ENCODE data around the gene TEAD1. TPM values are rescaled to one million over a fixed set of nuclear protein-coding genes. Genes with fewer than 3 reads are reported as not detected.

TEAD1 gene
- total RNA-seq, 2 donors from 2014 or later: 0.05 to 0.55 TPM

DNA sequence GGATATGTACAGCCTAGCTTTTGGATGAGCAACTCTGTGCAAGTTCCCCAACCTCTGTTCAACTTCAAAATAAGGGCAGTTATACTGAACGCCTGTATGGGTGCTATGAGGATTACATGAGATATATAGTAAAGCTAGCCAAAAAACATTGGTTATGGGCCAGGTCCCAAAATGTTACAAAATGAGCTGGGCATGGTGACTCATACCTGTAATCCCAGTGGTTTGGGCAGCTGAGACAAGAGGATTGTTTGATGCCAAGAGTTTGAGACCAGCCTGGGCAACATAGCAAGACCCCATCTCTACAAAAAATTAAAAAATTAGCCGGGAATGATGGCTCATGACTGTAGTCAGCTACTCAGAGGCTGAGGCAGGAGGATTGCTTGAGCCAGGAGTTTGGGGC is 118.4 kb downstream of the TEAD1 start:
- DNase-seq (no peak), ATAC-seq (no peak)
- Mint-ChIP-seq H3K4me3 (no peak overlapping the region), H3K4me1 (no peaks in the 10 kb centered on the region), H3K36me3 (ENCODE audit: low read depth) (no peaks in the 10 kb centered on the region), H3K27ac (no peak overlapping the region), H3K27me3 (peaks cover 28% of the 10 kb centered on the region)
- H3K9me3 ChIP-seq (ENCODE audit: control insufficient read depth, low read length, poor library complexity, severe bottlenecking): no peaks in the 10 kb centered on the region

DNA sequence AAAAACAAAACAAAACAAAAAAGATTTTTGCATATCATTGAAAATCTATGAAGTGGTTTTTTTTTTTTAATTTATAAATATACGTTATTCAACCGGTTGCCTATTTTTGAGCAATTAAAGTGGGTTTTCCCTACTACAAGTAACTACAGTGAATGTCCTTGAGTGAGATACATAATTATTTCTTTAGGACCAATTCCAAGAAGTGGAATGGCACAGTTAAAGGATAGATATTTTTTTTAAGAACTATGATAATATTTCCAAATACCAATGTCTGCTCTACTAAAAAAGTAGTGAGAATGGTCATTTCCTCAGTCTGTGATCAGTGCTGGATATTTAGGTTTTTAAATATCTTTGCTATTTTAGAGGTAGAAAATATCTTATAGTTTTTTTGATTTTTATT is 118.8 kb downstream of the TEAD1 start:
- Mint-ChIP-seq H3K27ac (no peak overlapping the region), H3K4me3 (no peak overlapping the region), H3K36me3 (ENCODE audit: low read depth) (no peaks in the 10 kb centered on the region), H3K4me1 (no peaks in the 10 kb centered on the region), H3K27me3 (peaks cover 33% of the 10 kb centered on the region)
- ATAC-seq (no peak), DNase-seq (no peak)
- no peaks in the 10 kb centered on the region for H3K9me3 ChIP-seq (ENCODE audit: control insufficient read depth, low read length, poor library complexity, severe bottlenecking)

DNA sequence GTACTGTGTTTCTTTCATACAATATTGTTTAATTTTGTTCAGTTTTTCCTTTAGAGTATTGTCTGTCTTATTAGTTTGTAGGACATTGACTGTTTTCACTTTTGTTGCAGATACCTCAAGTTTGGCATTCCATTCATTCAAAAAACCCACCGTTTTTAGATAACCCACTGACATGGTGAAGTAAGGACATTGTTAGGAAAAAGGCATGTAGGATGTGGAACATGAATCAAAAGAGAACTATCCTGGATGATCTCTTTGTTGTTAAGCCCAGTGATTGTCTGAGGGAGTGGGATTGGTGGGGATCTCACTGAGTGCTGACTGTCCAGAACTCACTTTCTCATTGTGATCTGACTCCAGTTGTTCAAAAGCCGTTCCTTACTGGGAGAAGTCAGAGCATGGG is 119.3 kb downstream of the TEAD1 start:
- no peaks in the 10 kb centered on the region for H3K9me3 ChIP-seq (ENCODE audit: control insufficient read depth, low read length, poor library complexity, severe bottlenecking)
- no peaks in the 10 kb centered on the region for H3K36me3 Mint-ChIP-seq (ENCODE audit: low read depth)
- no peak for DNase-seq
- H3K27ac Mint-ChIP-seq: no peak overlapping the region
- H3K4me1 Mint-ChIP-seq: no peaks in the 10 kb centered on the region
- no peak overlapping the region for H3K4me3 Mint-ChIP-seq
- no peak for ATAC-seq
- peaks cover 37% of the 10 kb centered on the region for H3K27me3 Mint-ChIP-seq

DNA sequence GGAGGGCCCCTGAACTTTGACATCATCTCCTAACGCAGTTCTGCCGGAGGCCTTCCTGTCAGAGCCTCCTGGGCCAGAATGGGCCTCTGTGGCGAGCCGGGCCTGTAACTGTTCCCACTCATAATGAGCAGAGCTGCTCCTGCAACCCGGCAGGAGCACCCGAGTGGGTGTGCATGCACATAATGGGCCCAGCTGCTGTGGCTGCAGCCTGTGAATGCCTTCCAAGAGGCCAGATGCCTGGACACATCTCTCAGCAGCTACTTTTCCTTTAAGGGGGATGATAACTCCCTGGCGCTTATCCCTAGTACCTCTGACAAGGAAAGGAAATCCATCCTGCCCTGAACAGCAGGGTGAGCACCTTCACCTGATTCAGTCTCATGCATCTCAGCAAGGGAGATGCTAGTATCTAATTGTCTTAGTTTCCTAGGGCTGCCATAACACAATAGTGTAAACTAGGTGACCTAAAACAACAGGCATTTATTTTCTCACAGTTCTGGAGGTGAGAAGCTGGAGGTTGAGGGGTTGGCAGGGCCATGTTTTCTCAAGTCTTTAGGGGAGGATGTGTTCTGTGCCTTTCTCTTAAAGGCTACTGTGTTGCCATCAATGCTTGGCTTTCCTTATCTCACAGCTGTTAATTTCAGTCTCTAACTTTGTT is 120.5 kb downstream of the TEAD1 start:
- no peak overlapping the region for H3K27ac Mint-ChIP-seq

DNA sequence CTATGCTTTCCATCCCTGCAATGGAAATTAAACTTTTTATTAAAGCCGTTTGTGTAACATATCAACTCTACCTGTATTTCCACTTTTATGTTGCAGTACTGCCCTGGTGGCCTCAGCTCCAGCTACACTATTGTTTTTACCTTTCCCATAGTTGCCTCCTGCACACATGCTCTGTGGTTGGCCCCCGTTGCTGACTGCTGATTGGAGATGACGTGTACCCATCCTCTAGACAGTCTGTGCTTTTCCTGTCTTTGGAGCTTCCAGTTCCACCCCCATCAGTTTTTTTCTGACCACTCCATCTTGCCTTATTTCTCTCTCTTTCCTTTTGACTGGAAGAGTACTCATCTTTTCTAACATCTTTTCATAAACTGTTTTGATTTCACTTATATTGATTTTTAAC is 123.8 kb downstream of the TEAD1 start:
- DNase-seq: no peak
- H3K4me3 Mint-ChIP-seq: no peak overlapping the region
- H3K9me3 ChIP-seq (ENCODE audit: control insufficient read depth, low read length, poor library complexity, severe bottlenecking): no peaks in the 10 kb centered on the region
- H3K4me1 Mint-ChIP-seq: no peaks in the 10 kb centered on the region
- H3K27ac Mint-ChIP-seq: no peak overlapping the region
- H3K36me3 Mint-ChIP-seq (ENCODE audit: low read depth): no peaks in the 10 kb centered on the region
- no peak for ATAC-seq
- peaks cover 61% of the 10 kb centered on the region for H3K27me3 Mint-ChIP-seq

More for the DNA sequence above, 120.5 kb downstream of the TEAD1 start:
- no peak for ATAC-seq
- H3K27me3 Mint-ChIP-seq: peaks cover 47% of the 10 kb centered on the region
- no peak overlapping the region for H3K4me3 Mint-ChIP-seq
- no peaks in the 10 kb centered on the region for H3K9me3 ChIP-seq (ENCODE audit: control insufficient read depth, low read length, poor library complexity, severe bottlenecking)
- H3K4me1 Mint-ChIP-seq: no peaks in the 10 kb centered on the region
- H3K36me3 Mint-ChIP-seq (ENCODE audit: low read depth): no peaks in the 10 kb centered on the region
- DNase-seq: no peak

- Mint-ChIP-seq H3K36me3 (ENCODE audit: low read depth) (no peaks in the 10 kb centered on the region), H3K27me3 (peaks cover 68% of the 10 kb centered on the region), H3K27ac (no peak overlapping the region), H3K4me1 (no peaks in the 10 kb centered on the region), H3K4me3 (no peak overlapping the region)
- ATAC-seq (no peak), DNase-seq (no peak)
- H3K9me3 ChIP-seq (ENCODE audit: control insufficient read depth, low read length, poor library complexity, severe bottlenecking): no peaks in the 10 kb centered on the region
Observed at GRCh38 chr11:12798609-12799011, 124.4 kb downstream of the TEAD1 start.

DNA sequence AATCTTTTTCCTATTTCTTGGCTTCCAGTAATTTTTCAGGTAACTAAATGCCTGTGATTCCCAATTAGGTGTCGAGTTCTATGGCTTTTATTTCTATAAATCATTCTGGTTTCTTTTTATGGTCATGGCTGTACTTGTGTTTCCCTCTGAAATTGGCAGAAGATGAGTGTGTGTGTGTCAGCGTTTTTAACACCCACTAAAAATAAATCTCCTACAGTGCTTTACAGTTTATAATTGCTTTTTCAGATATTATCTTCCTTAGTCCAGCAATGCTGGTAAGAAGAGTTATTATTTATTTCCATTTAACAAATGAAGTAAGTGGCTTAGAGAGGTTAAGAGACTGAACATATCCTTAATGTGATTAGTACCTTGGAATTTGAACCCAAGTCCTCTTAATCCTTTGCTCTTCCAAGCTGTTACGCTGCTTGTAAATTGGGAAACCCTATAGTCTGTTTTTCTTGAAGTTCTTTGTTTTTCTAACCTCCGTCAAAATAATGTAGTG is 125.2 kb downstream of the TEAD1 start:
- ATAC-seq (no peak), DNase-seq (no peak)
- Mint-ChIP-seq H3K27ac (no peak overlapping the region), H3K36me3 (ENCODE audit: low read depth) (no peaks in the 10 kb centered on the region), H3K27me3 (peaks cover 75% of the 10 kb centered on the region), H3K4me3 (no peak overlapping the region), H3K4me1 (no peaks in the 10 kb centered on the region)
- no peaks in the 10 kb centered on the region for H3K9me3 ChIP-seq (ENCODE audit: control insufficient read depth, low read length, poor library complexity, severe bottlenecking)

DNA sequence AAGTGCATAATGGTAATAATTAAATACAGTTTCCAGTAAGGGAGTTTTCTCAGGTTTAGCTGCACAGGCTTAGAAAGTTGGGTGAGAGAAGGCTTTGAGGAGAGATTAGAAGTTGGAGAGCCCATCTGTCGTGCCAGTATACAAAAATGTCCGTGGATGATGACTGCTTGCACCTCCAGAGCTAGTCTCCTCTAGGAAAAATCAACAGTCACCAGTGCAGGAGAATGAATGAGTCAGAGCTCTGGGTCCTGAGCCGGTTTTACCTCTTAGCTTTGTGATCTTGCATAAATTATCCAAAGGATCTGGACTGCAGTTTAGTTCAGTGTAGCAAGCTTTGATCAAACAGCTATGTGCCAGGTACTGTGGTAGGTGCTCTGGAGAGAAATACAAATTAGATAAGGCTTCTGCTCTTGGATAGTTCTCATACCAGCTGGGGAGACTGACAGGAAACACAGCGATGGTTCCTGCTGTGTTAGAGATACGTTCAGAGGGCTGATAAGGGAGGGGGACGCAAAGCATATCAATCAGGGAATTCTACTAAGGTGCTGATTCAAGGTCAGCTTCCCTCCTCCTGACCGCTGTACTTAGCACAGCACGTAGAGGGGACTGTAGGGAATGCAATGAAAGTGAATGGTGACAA is 125.9 kb downstream of the TEAD1 start:
- no peaks in the 10 kb centered on the region for H3K9me3 ChIP-seq (ENCODE audit: control insufficient read depth, low read length, poor library complexity, severe bottlenecking)
- no peak overlapping the region for H3K27ac Mint-ChIP-seq
- no peak for ATAC-seq
- H3K27me3 Mint-ChIP-seq: peaks cover 83% of the 10 kb centered on the region
- DNase-seq: no peak
- no peak overlapping the region for H3K4me3 Mint-ChIP-seq
- no peaks in the 10 kb centered on the region for H3K36me3 Mint-ChIP-seq (ENCODE audit: low read depth)
- H3K4me1 Mint-ChIP-seq: no peaks in the 10 kb centered on the region

- Mint-ChIP-seq H3K4me1 (no peaks in the 10 kb centered on the region), H3K27me3 (peaks cover 87% of the 10 kb centered on the region), H3K4me3 (no peak overlapping the region), H3K36me3 (ENCODE audit: low read depth) (no peaks in the 10 kb centered on the region), H3K27ac (no peak overlapping the region)
- H3K9me3 ChIP-seq (ENCODE audit: control insufficient read depth, low read length, poor library complexity, severe bottlenecking): no peaks in the 10 kb centered on the region
- no peak for DNase-seq
- no peak for ATAC-seq
Observed at GRCh38 chr11:12800871-12801270, 126.7 kb downstream of the TEAD1 start.

- Mint-ChIP-seq H3K4me3 (no peak overlapping the region), H3K27ac (no peak overlapping the region), H3K4me1 (no peaks in the 10 kb centered on the region), H3K27me3 (peaks cover 92% of the 10 kb centered on the region), H3K36me3 (ENCODE audit: low read depth) (no peaks in the 10 kb centered on the region)
- DNase-seq (no peak), ATAC-seq (no peak)
- H3K9me3 ChIP-seq (ENCODE audit: control insufficient read depth, low read length, poor library complexity, severe bottlenecking): no peaks in the 10 kb centered on the region
Observed at GRCh38 chr11:12801976-12802375, 127.8 kb downstream of the TEAD1 start.

GRCh38 chr11:12802418-12803085 is 128.3 kb downstream of the TEAD1 start:
- peaks cover 96% of the 10 kb centered on the region for H3K27me3 Mint-ChIP-seq
- no peaks in the 10 kb centered on the region for H3K36me3 Mint-ChIP-seq (ENCODE audit: low read depth)
- ATAC-seq (no peak), DNase-seq (no peak)
- no peaks in the 10 kb centered on the region for H3K4me1 Mint-ChIP-seq
- no peaks in the 10 kb centered on the region for H3K9me3 ChIP-seq (ENCODE audit: control insufficient read depth, low read length, poor library complexity, severe bottlenecking)
- H3K4me3 Mint-ChIP-seq: no peak overlapping the region
- no peak overlapping the region for H3K27ac Mint-ChIP-seq

- no peak overlapping the region for H3K4me3 Mint-ChIP-seq
- no peak overlapping the region for H3K27ac Mint-ChIP-seq
- H3K36me3 Mint-ChIP-seq (ENCODE audit: low read depth): no peaks in the 10 kb centered on the region
- peaks cover 96% of the 10 kb centered on the region for H3K27me3 Mint-ChIP-seq
- no peaks in the 10 kb centered on the region for H3K4me1 Mint-ChIP-seq
- no peak for DNase-seq
- ATAC-seq: no peak
- no peaks in the 10 kb centered on the region for H3K9me3 ChIP-seq (ENCODE audit: control insufficient read depth, low read length, poor library complexity, severe bottlenecking)
Observed at GRCh38 chr11:12803086-12803826, 129.0 kb downstream of the TEAD1 start.

DNA sequence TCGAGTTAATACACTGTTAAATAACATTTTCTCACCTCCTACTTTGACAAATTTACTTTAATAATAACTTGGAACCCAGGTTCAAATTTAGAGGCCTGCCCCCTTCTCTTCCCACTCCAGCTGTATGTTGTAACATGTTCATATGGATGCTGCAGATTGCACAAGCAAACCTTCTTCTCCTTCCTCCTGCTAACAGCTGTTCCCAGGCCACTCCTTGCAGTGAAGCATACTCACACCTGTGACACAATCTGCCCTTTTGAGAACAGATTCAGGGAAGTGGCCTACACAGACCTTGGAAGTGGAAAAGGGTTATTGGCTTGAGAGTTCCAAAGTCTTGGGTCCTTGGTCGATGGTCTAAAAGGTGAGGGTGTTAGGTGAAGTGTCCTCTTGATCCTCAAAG is 131.9 kb downstream of the TEAD1 start:
- H3K4me3 Mint-ChIP-seq: no peak overlapping the region
- ATAC-seq (no peak), DNase-seq (no peak)
- H3K9me3 ChIP-seq (ENCODE audit: control insufficient read depth, low read length, poor library complexity, severe bottlenecking): no peaks in the 10 kb centered on the region
- no peak overlapping the region for H3K27ac Mint-ChIP-seq
- H3K36me3 Mint-ChIP-seq (ENCODE audit: low read depth): no peaks in the 10 kb centered on the region
- H3K4me1 Mint-ChIP-seq: no peaks in the 10 kb centered on the region
- peaks cover 80% of the 10 kb centered on the region for H3K27me3 Mint-ChIP-seq

Measured in T-helper 17 cell (primary cell).